Ishikawa (cell line): ENCODE results near the gene YBX1.

Experiments used
- CEBPB ChIP-seq: IDR thresholded peaks from 2 replicates; pipeline ENCODE4 v1.6.1; 2012
- CREB1 ChIP-seq: IDR thresholded peaks from 2 replicates; pipeline ENCODE4 v1.6.1; 2012; ENCODE audit warnings: low read depth
- EGR1 ChIP-seq: IDR thresholded peaks from 2 replicates; pipeline ENCODE4 v1.6.1; 2012
- EP300 ChIP-seq: IDR thresholded peaks from 2 replicates; pipeline ENCODE4 v1.6.1; 2012; ENCODE audit warnings: borderline replicate concordance
- FOXM1 ChIP-seq: IDR thresholded peaks from 2 replicates; pipeline ENCODE4 v1.6.1; 2012; ENCODE audit warnings: low read depth, borderline replicate concordance
- NFIC ChIP-seq: IDR thresholded peaks from 2 replicates; pipeline ENCODE4 v1.6.1; 2012
- RAD21 ChIP-seq: IDR thresholded peaks from 2 replicates; pipeline ENCODE4 v1.6.1; 2012; ENCODE audit warnings: low read depth
- TAF1 ChIP-seq: IDR thresholded peaks from 2 replicates; pipeline ENCODE4 v1.6.1; 2012; ENCODE audit warnings: low read depth, mild to moderate bottlenecking
- TCF12 ChIP-seq: IDR thresholded peaks from 2 replicates; pipeline ENCODE4 v1.6.1; 2012; ENCODE audit warnings: low read depth
- TEAD4 ChIP-seq: IDR thresholded peaks from 2 replicates; pipeline ENCODE4 v1.6.1; 2012
- YY1 ChIP-seq: IDR thresholded peaks from 2 replicates; pipeline ENCODE4 v1.6.1; 2012; ENCODE audit warnings: low read depth
- ZBTB7A ChIP-seq: IDR thresholded peaks from 2 replicates; pipeline ENCODE4 v1.6.1; 2012; ENCODE audit warnings: low read depth
- TF ChIP-seq, protein P1 (sequence below): IDR thresholded peaks from 2 replicates; pipeline ENCODE4 v1.6.1; 2012; ENCODE audit warnings: low read depth, mild to moderate bottlenecking
- TF ChIP-seq, protein P2 (sequence below): IDR thresholded peaks from 2 replicates; pipeline ENCODE4 v1.6.1; 2012
- TF ChIP-seq, protein P3 (sequence below): IDR thresholded peaks from 2 replicates; pipeline ENCODE4 v1.6.1; 2012

The YBX1 gene

DNA sequence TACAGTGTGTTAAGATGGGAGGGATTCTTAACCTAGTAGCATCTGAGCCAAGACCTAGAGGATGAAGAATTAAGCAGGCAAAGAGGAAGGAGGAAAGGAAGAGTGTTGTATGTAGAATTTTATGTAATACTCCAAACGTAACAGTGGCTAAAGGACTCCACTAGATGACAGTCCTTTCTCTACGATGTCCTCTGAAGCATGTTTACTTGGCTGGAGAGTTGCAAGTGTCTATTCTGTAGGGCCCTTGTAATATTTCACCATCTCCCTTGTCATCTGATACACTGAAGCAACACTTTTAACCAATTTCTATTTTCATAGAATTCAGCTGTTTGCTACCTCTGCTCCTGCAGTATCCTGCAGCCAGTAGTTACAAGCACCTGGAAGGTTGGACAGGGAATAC is 2.2 kb upstream of the YBX1 start:
- TF ChIP-seq, protein P1, sequence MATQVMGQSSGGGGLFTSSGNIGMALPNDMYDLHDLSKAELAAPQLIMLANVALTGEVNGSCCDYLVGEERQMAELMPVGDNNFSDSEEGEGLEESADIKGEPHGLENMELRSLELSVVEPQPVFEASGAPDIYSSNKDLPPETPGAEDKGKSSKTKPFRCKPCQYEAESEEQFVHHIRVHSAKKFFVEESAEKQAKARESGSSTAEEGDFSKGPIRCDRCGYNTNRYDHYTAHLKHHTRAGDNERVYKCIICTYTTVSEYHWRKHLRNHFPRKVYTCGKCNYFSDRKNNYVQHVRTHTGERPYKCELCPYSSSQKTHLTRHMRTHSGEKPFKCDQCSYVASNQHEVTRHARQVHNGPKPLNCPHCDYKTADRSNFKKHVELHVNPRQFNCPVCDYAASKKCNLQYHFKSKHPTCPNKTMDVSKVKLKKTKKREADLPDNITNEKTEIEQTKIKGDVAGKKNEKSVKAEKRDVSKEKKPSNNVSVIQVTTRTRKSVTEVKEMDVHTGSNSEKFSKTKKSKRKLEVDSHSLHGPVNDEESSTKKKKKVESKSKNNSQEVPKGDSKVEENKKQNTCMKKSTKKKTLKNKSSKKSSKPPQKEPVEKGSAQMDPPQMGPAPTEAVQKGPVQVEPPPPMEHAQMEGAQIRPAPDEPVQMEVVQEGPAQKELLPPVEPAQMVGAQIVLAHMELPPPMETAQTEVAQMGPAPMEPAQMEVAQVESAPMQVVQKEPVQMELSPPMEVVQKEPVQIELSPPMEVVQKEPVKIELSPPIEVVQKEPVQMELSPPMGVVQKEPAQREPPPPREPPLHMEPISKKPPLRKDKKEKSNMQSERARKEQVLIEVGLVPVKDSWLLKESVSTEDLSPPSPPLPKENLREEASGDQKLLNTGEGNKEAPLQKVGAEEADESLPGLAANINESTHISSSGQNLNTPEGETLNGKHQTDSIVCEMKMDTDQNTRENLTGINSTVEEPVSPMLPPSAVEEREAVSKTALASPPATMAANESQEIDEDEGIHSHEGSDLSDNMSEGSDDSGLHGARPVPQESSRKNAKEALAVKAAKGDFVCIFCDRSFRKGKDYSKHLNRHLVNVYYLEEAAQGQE, result no peak
- TF ChIP-seq FOXM1, result no peak
- TF ChIP-seq RAD21, result no peak
- TF ChIP-seq CREB1, result no peak
- TF ChIP-seq CEBPB, result no peak
- TF ChIP-seq TAF1, result no peak
- TF ChIP-seq ZBTB7A, result no peak
- TF ChIP-seq EP300, result no peak

- TF ChIP-seq TCF12 (no peak), EGR1 (no peak), CREB1 (no peak), RAD21 (no peak), NFIC (no peak)
- TF ChIP-seq, protein P2, sequence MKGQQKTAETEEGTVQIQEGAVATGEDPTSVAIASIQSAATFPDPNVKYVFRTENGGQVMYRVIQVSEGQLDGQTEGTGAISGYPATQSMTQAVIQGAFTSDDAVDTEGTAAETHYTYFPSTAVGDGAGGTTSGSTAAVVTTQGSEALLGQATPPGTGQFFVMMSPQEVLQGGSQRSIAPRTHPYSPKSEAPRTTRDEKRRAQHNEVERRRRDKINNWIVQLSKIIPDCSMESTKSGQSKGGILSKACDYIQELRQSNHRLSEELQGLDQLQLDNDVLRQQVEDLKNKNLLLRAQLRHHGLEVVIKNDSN, result peak; percentile 32; the same call in 1 of the 2 replicates
Measured at GRCh38 chr1:42680921-42681683, 1.1 kb upstream of the YBX1 start.

- TF ChIP-seq NFIC (no peak), YY1 (0 out of 2 replicates have a peak, but pooled peaks have one; percentile 12), EP300 (no peak), ZBTB7A (peak; percentile 28; the same call in 1 of the 2 replicates), EGR1 (peak; percentile 96), RAD21 (no peak), FOXM1 (no peak), CREB1 (no peak), TEAD4 (0 out of 2 replicates have a peak, but pooled peaks have one; percentile 6), TCF12 (0 out of 2 replicates have a peak, but pooled peaks have one; percentile 14), CEBPB (no peak), TAF1 (no peak)
- TF ChIP-seq, protein P3, sequence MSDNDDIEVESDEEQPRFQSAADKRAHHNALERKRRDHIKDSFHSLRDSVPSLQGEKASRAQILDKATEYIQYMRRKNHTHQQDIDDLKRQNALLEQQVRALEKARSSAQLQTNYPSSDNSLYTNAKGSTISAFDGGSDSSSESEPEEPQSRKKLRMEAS, result peak; percentile 91
- TF ChIP-seq, protein P1, result no peak
- TF ChIP-seq, protein P2, result peak; percentile 86
Measured at GRCh38 chr1:42682739-42683531, 717 bp downstream of the YBX1 start.

- TF ChIP-seq YY1 (0 out of 2 replicates have a peak, but pooled peaks have one; percentile 46), TCF12 (no peak)
Measured at GRCh38 chr1:42684139-42684538, 1.9 kb downstream of the YBX1 start.

- TF ChIP-seq, protein P3, result no peak
- TF ChIP-seq TCF12, result no peak
- no peak for TF ChIP-seq FOXM1
- TF ChIP-seq TAF1, result no peak
- TF ChIP-seq YY1, result no peak
- TF ChIP-seq, protein P2, result no peak
- TF ChIP-seq NFIC, result no peak
- no peak for TF ChIP-seq EGR1
- TF ChIP-seq EP300, result no peak
- no peak for TF ChIP-seq ZBTB7A
- TF ChIP-seq CEBPB, result no peak
- TF ChIP-seq, protein P1, result no peak
- TF ChIP-seq CREB1, result no peak
- no peak for TF ChIP-seq TEAD4
- no peak for TF ChIP-seq RAD21
Measured at GRCh38 chr1:42686418-42686817, 4.2 kb downstream of the YBX1 start.
